Measurements from ENCODE around the gene ACTN4. TPM values are rescaled to one million over a fixed set of nuclear protein-coding genes. Genes with fewer than 3 reads are reported as not detected.
"Not testable (repeated sequence)": the region's sequence is repeated elsewhere in the genome, so short reads cannot be mapped to it uniquely, and the experiment has no call there.

Gene ACTN4
- total and polyA plus RNA-seq, 11 donors, result 100 to 307 (median 149) TPM

- WGBS, 4 donors, result 81 to 90% (median 84%) methylated on average over 3 of the region's 3 CpGs
- no peaks in the 10 kb centered on the region for H3K27me3 ChIP-seq
- intact Hi-C loops (cut with DNase I), result loop anchor here in 1 of 10 donors (10.0 kb wide), 1 partner anchor 220 kb away; the partner anchor contains the start of gene HNRNPL
- no peak overlapping the region for H3K4me3 ChIP-seq
- TF ChIP-seq CTCF (IDR thresholded peaks at IDR 0.05) (no peak), POLR2A (IDR thresholded peaks at IDR 0.05) (no peak)
- no peak for DNase-seq
- no peak for ATAC-seq
- H3K27ac ChIP-seq, result no peak overlapping the region
- H3K36me3 ChIP-seq, result peaks cover 3 to 99% (median 95%) of the 10 kb centered on the region in 9 donors
- H3K4me1 ChIP-seq, result peaks cover 2 to 13% (median 7%) of the 10 kb centered on the region in 12 donors
- H3K9me3 ChIP-seq, result no peaks in the 10 kb centered on the region
These were observed 22.6 kb upstream of the ACTN4 start for GRCh38 chr19:38624822-38625221.

- intact Hi-C loops (cut with DNase I), result loop anchor here in 1 of 10 donors (10.0 kb wide), 1 partner anchor 218 kb away; the partner anchor contains the start of gene HNRNPL
- no peaks in the 10 kb centered on the region for H3K27me3 ChIP-seq
- H3K9me3 ChIP-seq, result no peaks in the 10 kb centered on the region
- H3K27ac ChIP-seq, result no peak overlapping the region
- peaks cover 0 to 2% (median 0%) of the 10 kb centered on the region in 12 donors for H3K4me1 ChIP-seq
- peaks cover 1 to 100% (median 98%) of the 10 kb centered on the region in 9 donors for H3K36me3 ChIP-seq
- DNase-seq (no peak), ATAC-seq (no peak)
- TF ChIP-seq CTCF (IDR thresholded peaks at IDR 0.05) (no peak), POLR2A (IDR thresholded peaks at IDR 0.05) (no peak)
- 88 to 97% (median 94%) methylated on average over 4 of the region's 4 CpGs for WGBS, 4 donors
- H3K4me3 ChIP-seq, result no peak overlapping the region
These were observed 21.0 kb upstream of the ACTN4 start for GRCh38 chr19:38626401-38626800.

GRCh38 chr19:38629568-38629967 is 17.9 kb upstream of the ACTN4 start:
- no peak for ATAC-seq
- TF ChIP-seq CTCF (IDR thresholded peaks at IDR 0.05) (no peak), POLR2A (IDR thresholded peaks at IDR 0.05) (no peak)
- Histone ChIP-seq H3K4me1 (peaks cover 0 to 3% (median 2%) of the 10 kb centered on the region in 12 donors), H3K27ac (no peak overlapping the region), H3K9me3 (no peaks in the 10 kb centered on the region), H3K36me3 (peaks cover 0 to 95% (median 93%) of the 10 kb centered on the region in 9 donors), H3K27me3 (no peaks in the 10 kb centered on the region), H3K4me3 (no peak overlapping the region)
- WGBS, 4 donors, result 94 to 97% (median 96%) methylated on average over 6 of the region's 6 CpGs
- no peak for DNase-seq
- intact Hi-C loops (cut with DNase I), result loop anchor here in 1 of 10 donors (10.0 kb wide), 1 partner anchor 215 kb away; the partner anchor contains the start of gene HNRNPL

GRCh38 chr19:38631301-38631700 is 16.1 kb upstream of the ACTN4 start:
- Histone ChIP-seq H3K27ac (peak overlapping the region in 2 of 12 donors; percentile 9 to 23), H3K36me3 (peaks cover 0 to 93% (median 90%) of the 10 kb centered on the region in 9 donors), H3K4me1 (peaks cover 0 to 20% (median 11%) of the 10 kb centered on the region in 12 donors)
- intact Hi-C loops (cut with DNase I), result loop anchor here in 8 of 10 donors (5.0 to 10.0 kb wide), 7 partner anchors 84 to 304 kb away; partner anchors contain the start of genes FAM98C (in 5 of the 8), MRPS12 (in 4 of the 8), SARS2 (in 4 of the 8) and ECH1 (in 2 of the 8)
- not testable (repeated sequence) for ATAC-seq, DNase-seq, H3K9me3 ChIP-seq, H3K4me3 ChIP-seq, H3K27me3 ChIP-seq
- WGBS, 4 donors, result 59 to 69% (median 63%) methylated on average over 11 of the region's 11 CpGs

GRCh38 chr19:38631811-38632475 is 15.5 kb upstream of the ACTN4 start:
- H3K27me3 ChIP-seq, H3K4me3 ChIP-seq, DNase-seq, H3K9me3 ChIP-seq, ATAC-seq: not testable (repeated sequence)
- intact Hi-C loops (cut with DNase I), result loop anchor here in 8 of 10 donors (5.0 to 10.0 kb wide), 7 partner anchors 85 to 303 kb away; partner anchors contain the start of genes FAM98C (in 5 of the 8), MRPS12 (in 4 of the 8), SARS2 (in 4 of the 8) and ECH1 (in 2 of the 8)
- WGBS, 4 donors, result 61 to 67% (median 64%) methylated on average over 7 of the region's 7 CpGs
- Histone ChIP-seq H3K36me3 (peaks cover 0 to 92% (median 89%) of the 10 kb centered on the region in 9 donors), H3K4me1 (peaks cover 0 to 26% (median 16%) of the 10 kb centered on the region in 12 donors), H3K27ac (peak overlapping the region in 1 of 12 donors; percentile 28)

Measured in heart left ventricle (tissue), 16 donors.